Neural cell (in vitro differentiated cells): ENCODE results near the gene REXO2. TPM values are rescaled to one million over a fixed set of nuclear protein-coding genes. Genes with fewer than 3 reads are reported as not detected.

Experiments used
- H2AFZ ChIP-seq: fragments of 200-600, 300-800 bp; sonication (generic), shearing (Covaris generic); 2 replicates; pipeline ENCODE4 v1.6.0; 2014; ENCODE audit warnings: low read depth, mild to moderate bottlenecking, antibody characterized with exemption, low read length, moderate library complexity
- H3F3A ChIP-seq: fragments of 200-600 bp; shearing (Covaris generic); 2 replicates; pipeline ENCODE4 v1.6.1; 2016; ENCODE audit warnings: mild to moderate bottlenecking, moderate library complexity, mixed read lengths, antibody characterized with exemption, low read length; ENCODE audit not compliant: insufficient read depth, poor library complexity, severe bottlenecking
- H3K27ac ChIP-seq: fragments of 200-600, 300-800 bp; sonication (generic), shearing (Covaris generic); 2 replicates; pipeline ENCODE4 v1.5.1; 2014; ENCODE audit warnings: mild to moderate bottlenecking, low read length, moderate library complexity
- H3K27me3 ChIP-seq: fragments of 300-800, 200-600 bp; sonication (generic), shearing (Covaris generic); 2 replicates; pipeline ENCODE4 v1.6.0; 2014; ENCODE audit warnings: mild to moderate bottlenecking, low read depth, low read length, moderate library complexity; ENCODE audit not compliant: insufficient read depth
- H3K36me3 ChIP-seq: fragments of 300-800, 200-600 bp; sonication (generic), shearing (Covaris generic); 2 replicates; pipeline ENCODE4 v1.5.1; 2014; ENCODE audit warnings: mild to moderate bottlenecking, antibody characterized with exemption, low read length, moderate library complexity; ENCODE audit not compliant: insufficient read depth
- H3K4me2 ChIP-seq: fragments of 300-800, 200-600 bp; sonication (generic), shearing (Covaris generic); 2 replicates; pipeline ENCODE4 v1.6.0; 2014; ENCODE audit warnings: mild to moderate bottlenecking, low read length
- H3K4me3 ChIP-seq: fragments of 300-800, 200-600 bp; sonication (generic), shearing (Covaris generic); 2 replicates; pipeline ENCODE4 v1.5.1; 2014; ENCODE audit warnings: mild to moderate bottlenecking, low read length, moderate library complexity
- H3K79me2 ChIP-seq: fragments of 200-600 bp; shearing (Covaris generic); replicated peaks from 2 replicates; pipeline ENCODE4 v1.6.0; 2014; ENCODE audit warnings: mild to moderate bottlenecking, low read length, moderate library complexity; ENCODE audit not compliant: insufficient read depth
- H3K9ac ChIP-seq: fragments of 300-800, 200-600 bp; sonication (generic), shearing (Covaris generic); 2 replicates; pipeline ENCODE4 v1.6.1; 2016; ENCODE audit warnings: mild to moderate bottlenecking, low read length, mixed read lengths
- H3K9me2 ChIP-seq: fragments of 200-600 bp; shearing (Covaris generic); 2 replicates; pipeline ENCODE4 v1.6.1; 2016; ENCODE audit warnings: mild to moderate bottlenecking, low read length, mixed read lengths; ENCODE audit not compliant: insufficient read depth
- H3K9me3 ChIP-seq: fragments of 200-600, 300-800 bp; sonication (generic), shearing (Covaris generic); 2 replicates; pipeline ENCODE4 v1.6.1; 2016; ENCODE audit warnings: mild to moderate bottlenecking, mixed run types, low read length, moderate library complexity, mixed read lengths
- H4K20me1 ChIP-seq: fragments of 200-600 bp; shearing (Covaris generic); 2 replicates; pipeline ENCODE4 v1.6.1; 2016; ENCODE audit warnings: mild to moderate bottlenecking, mixed run types; ENCODE audit not compliant: insufficient read depth
- EP300 ChIP-seq: fragments of 450-650 bp; conservative IDR thresholded peaks from 2 replicates; pipeline ENCODE4 v1.6.1; 2014; ENCODE audit warnings: antibody characterized with exemption, mild to moderate bottlenecking, moderate library complexity; ENCODE audit not compliant: poor library complexity, severe bottlenecking
- EZH2 ChIP-seq: fragments of 200-600, 300-800 bp; shearing (Covaris generic), sonication (generic); IDR thresholded peaks from 2 replicates; pipeline ENCODE4 v1.6.1; 2014; ENCODE audit warnings: antibody characterized with exemption, low read length, borderline replicate concordance, mild to moderate bottlenecking; ENCODE audit not compliant: insufficient read depth, poor library complexity, severe bottlenecking
- MXI1 ChIP-seq: fragments of 450-650 bp; conservative IDR thresholded peaks from 2 replicates; pipeline ENCODE4 v1.6.1; 2014; ENCODE audit warnings: antibody characterized with exemption, mild to moderate bottlenecking; ENCODE audit not compliant: poor library complexity, severe bottlenecking
- POLR2AphosphoS5 ChIP-seq: IDR thresholded peaks from 2 replicates; pipeline ENCODE4 v1.6.1; 2012
- RAD21 ChIP-seq: fragments of 450-650 bp; conservative IDR thresholded peaks from 2 replicates; pipeline ENCODE4 v1.6.1; 2014; ENCODE audit warnings: antibody characterized with exemption, mild to moderate bottlenecking, moderate library complexity
- SMC3 ChIP-seq: fragments of 450-650 bp; conservative IDR thresholded peaks from 2 replicates; pipeline ENCODE4 v1.6.1; 2014; ENCODE audit warnings: antibody characterized with exemption, mild to moderate bottlenecking, moderate library complexity; ENCODE audit not compliant: poor library complexity
- TAF1 ChIP-seq: IDR thresholded peaks from 2 replicates; pipeline ENCODE4 v1.6.1; 2012; ENCODE audit warnings: low read depth
- polyA plus RNA-seq: library from polyadenylated mRNA; depleted of rRNA; stranded (reverse); fragments of >200 nt; gene quantifications from 2 replicates; pipeline ENCODE4 v1.2.3, GENCODE V29; 2014
- TF ChIP-seq, protein P1 (sequence below): IDR thresholded peaks from 2 replicates; pipeline ENCODE4 v1.6.1; 2012; ENCODE audit warnings: borderline replicate concordance
- TF ChIP-seq, protein P2 (sequence below): fragments of 450-650 bp; IDR thresholded peaks from 2 replicates; pipeline ENCODE4 v1.5.1; 2014; ENCODE audit warnings: antibody characterized with exemption, mild to moderate bottlenecking, moderate library complexity; ENCODE audit not compliant: poor library complexity, severe bottlenecking

The REXO2 gene
- polyA plus RNA-seq, 1 donor from 2014 or later, result 48.8 TPM

- Histone ChIP-seq H3K4me2 (no peak overlapping the region), H3F3A (no peaks in the 10 kb centered on the region)
- TF ChIP-seq TAF1 (no peak), RAD21 (no peak), SMC3 (no peak), POLR2AphosphoS5 (no peak), MXI1 (no peak), EP300 (no peak), EZH2 (no peak)
- TF ChIP-seq, protein P1, sequence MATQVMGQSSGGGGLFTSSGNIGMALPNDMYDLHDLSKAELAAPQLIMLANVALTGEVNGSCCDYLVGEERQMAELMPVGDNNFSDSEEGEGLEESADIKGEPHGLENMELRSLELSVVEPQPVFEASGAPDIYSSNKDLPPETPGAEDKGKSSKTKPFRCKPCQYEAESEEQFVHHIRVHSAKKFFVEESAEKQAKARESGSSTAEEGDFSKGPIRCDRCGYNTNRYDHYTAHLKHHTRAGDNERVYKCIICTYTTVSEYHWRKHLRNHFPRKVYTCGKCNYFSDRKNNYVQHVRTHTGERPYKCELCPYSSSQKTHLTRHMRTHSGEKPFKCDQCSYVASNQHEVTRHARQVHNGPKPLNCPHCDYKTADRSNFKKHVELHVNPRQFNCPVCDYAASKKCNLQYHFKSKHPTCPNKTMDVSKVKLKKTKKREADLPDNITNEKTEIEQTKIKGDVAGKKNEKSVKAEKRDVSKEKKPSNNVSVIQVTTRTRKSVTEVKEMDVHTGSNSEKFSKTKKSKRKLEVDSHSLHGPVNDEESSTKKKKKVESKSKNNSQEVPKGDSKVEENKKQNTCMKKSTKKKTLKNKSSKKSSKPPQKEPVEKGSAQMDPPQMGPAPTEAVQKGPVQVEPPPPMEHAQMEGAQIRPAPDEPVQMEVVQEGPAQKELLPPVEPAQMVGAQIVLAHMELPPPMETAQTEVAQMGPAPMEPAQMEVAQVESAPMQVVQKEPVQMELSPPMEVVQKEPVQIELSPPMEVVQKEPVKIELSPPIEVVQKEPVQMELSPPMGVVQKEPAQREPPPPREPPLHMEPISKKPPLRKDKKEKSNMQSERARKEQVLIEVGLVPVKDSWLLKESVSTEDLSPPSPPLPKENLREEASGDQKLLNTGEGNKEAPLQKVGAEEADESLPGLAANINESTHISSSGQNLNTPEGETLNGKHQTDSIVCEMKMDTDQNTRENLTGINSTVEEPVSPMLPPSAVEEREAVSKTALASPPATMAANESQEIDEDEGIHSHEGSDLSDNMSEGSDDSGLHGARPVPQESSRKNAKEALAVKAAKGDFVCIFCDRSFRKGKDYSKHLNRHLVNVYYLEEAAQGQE, result no peak
- TF ChIP-seq, protein P2, sequence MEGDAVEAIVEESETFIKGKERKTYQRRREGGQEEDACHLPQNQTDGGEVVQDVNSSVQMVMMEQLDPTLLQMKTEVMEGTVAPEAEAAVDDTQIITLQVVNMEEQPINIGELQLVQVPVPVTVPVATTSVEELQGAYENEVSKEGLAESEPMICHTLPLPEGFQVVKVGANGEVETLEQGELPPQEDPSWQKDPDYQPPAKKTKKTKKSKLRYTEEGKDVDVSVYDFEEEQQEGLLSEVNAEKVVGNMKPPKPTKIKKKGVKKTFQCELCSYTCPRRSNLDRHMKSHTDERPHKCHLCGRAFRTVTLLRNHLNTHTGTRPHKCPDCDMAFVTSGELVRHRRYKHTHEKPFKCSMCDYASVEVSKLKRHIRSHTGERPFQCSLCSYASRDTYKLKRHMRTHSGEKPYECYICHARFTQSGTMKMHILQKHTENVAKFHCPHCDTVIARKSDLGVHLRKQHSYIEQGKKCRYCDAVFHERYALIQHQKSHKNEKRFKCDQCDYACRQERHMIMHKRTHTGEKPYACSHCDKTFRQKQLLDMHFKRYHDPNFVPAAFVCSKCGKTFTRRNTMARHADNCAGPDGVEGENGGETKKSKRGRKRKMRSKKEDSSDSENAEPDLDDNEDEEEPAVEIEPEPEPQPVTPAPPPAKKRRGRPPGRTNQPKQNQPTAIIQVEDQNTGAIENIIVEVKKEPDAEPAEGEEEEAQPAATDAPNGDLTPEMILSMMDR, result no peak
Measured at GRCh38 chr11:114433376-114433775, 5.9 kb upstream of the REXO2 start.

GRCh38 chr11:114438303-114438702, 964 bp upstream of the REXO2 start:
- Histone ChIP-seq H3K4me3 (no peak overlapping the region), H3F3A (no peaks in the 10 kb centered on the region), H3K79me2 (peaks cover 4% of the 10 kb centered on the region), H2AFZ (no peak overlapping the region), H3K4me2 (no peak overlapping the region), H4K20me1 (no peaks in the 10 kb centered on the region), H3K9me3 (no peaks in the 10 kb centered on the region), H3K9ac (no peak overlapping the region), H3K27ac (no peak overlapping the region), H3K27me3 (no peaks in the 10 kb centered on the region), H3K36me3 (no peaks in the 10 kb centered on the region), H3K9me2 (no peaks in the 10 kb centered on the region)
- TF ChIP-seq, protein P1, result no peak
- TF ChIP-seq, protein P2, result no peak
- no peak for TF ChIP-seq EZH2
- TF ChIP-seq MXI1, result no peak
- no peak for TF ChIP-seq POLR2AphosphoS5
- TF ChIP-seq EP300, result no peak
- no peak for TF ChIP-seq TAF1

More at GRCh38 chr11:114433376-114433775, 5.9 kb upstream of the REXO2 start:
- no peaks in the 10 kb centered on the region for H3K9me3 ChIP-seq
- H2AFZ ChIP-seq, result no peak overlapping the region
- no peaks in the 10 kb centered on the region for H3K27me3 ChIP-seq
- H3K27ac ChIP-seq, result no peak overlapping the region
- H4K20me1 ChIP-seq, result no peaks in the 10 kb centered on the region
- no peaks in the 10 kb centered on the region for H3K9me2 ChIP-seq
- no peaks in the 10 kb centered on the region for H3K36me3 ChIP-seq
- H3K4me3 ChIP-seq, result no peak overlapping the region
- no peak overlapping the region for H3K9ac ChIP-seq
- no peaks in the 10 kb centered on the region for H3K79me2 ChIP-seq
